HG03066 (cell line): ENCODE results near the gene ESYT3.
"Not testable (repeated sequence)": the region's sequence is repeated elsewhere in the genome, so short reads cannot be mapped to it uniquely, and the experiment has no call there.

Experiments
- ATAC-seq: cut with Tn5 transposase; IDR thresholded peaks from one replicate; pipeline ENCODE4 v1.9.1; 2021; ENCODE audit warnings: low read depth; ENCODE audit not compliant: unreplicated experiment

The ESYT3 gene

DNA sequence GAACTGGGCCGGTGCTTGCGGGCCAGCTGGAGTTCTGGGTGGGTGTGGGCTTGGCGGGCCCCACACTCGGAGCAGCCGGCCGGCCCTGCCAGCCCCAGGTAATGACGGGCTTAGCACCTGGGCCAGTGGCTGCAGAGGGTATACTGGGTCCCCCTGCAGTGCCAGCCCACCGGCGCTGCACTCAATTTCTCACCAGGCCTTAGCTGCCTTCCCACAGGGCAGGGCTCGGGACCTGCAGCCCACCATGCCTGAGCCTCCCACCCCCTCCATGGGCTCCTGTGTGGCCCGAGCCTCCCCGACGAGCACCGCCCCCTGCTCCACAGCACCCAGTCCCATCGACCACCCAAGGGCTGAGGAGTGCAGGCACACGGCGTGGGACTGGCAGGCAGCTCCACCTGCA lies 50.3 kb downstream of the ESYT3 start:
- ATAC-seq, result not testable (repeated sequence)

DNA sequence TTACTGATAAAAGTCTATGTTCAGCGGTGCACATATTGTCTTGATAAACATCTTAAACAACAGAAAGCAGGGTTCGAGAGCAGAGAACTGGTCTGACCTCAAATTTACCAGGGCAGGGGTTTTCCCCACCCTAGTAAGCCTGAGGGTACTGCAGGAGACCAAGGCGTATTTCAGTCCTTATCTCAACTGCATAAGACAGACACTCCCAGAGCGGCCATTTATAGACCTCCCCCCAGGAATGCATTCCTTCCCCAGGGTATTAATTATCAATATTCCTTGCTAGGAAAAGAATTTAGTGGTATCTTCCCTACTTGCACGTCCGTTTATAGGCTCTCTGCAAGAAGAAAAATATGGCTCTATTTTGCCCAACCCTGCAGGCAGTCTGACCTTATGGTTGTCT lies 52.2 kb downstream of the ESYT3 start:
- ATAC-seq, result not testable (repeated sequence)

DNA sequence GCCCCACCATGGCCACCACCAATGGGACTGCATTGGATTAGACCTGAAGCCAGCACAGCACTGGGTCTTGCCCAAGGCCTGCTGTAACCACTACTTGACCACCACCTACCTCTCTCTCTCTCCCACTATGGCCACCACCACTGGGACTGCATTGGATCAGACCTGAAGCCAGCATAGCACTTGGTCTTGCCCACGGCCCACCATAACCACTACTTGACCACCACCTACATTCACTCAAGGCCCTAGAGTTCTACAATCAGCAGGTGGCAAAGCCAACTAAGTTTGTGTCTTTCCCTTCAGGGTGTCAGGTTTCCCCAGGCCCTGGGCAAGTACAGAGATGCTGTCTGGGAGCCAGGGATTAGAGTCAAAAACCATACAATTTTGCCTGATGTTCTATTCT lies 57.6 kb downstream of the ESYT3 start:
- no peak for ATAC-seq

DNA sequence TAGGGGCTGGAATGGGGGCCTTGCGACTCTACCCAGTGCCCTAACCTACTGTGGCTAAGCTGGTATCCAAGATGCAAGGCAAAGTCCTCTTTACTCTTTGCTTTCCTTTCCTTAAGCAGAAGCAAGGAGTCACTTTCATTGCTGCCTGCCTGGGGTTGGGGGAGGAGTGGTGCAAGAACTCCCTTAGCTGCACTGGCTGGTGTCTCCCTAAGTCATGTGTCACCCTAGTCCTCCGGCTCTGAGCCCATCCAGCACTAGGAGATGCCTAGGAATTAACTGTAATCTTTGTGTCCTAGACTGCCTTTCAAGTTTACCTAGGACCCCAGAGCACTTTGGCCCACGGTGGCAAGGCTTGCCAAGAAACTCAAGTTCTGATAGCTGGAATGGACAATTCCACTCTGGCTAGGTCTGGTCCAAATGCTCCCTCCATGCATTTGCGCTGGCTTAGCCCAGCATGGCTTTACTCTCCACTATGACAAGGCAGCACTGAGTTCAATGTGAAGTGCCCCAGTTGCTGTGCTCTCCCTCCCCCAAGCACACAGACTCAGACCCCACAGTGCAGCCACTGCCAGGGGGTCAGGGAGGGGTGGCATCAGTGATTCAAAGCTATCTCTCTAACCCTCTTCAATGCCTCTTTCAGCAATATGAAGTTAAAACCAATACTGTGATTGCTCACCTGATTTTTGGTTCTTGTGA lies 58.7 kb downstream of the ESYT3 start:
- ATAC-seq, result no peak

DNA sequence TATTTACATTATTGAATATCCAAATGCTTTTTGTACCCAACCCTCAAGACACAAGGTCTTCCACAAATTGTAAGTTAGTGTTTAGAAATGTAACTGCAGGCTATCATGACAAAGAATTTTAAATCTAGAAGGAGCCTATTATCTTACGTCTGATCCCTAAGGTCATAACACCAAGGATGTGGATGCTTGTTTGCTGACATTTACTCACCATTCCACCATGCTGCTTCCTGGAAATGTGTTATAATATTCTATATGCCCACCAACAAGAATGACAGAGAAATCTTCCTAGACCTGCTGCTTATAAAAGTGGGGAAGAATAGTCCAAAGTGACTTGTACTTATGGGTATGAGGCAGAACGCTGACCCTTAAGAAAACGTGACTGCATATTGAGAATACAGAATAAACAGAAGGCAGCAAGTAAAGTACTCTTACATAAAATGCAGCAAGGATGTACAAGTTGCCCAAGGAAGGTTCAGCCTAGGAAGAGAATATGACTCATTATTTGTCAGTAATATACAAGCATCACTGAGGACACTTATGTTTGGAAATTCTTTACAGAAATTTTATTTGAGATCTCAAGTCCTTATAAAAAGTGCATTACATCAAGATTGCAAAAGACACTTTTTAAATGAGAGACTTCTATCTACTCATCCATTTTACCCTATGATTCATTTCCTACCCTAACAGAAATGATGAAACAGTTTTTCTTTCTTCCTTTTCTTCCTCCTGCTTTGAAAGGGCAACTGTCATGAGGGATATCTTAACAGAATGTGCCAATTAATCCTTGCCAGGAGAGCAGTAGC lies 59.6 kb downstream of the ESYT3 start:
- no peak for ATAC-seq

DNA sequence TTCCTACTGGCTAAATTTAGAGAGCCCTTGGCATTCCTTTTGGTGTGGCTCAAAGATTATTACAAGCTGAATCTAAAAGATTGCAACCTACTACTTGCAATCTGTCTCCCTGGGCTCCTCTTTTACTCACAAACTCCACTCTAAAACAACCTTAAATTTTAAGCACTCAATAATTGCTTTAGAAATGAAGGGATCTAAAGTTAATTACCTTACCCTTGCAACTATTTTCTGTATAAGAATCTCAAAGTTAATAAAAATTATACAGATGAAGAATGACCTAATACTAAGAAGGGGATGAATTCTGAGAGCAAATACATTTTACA lies 60.2 kb downstream of the ESYT3 start:
- no peak for ATAC-seq

DNA sequence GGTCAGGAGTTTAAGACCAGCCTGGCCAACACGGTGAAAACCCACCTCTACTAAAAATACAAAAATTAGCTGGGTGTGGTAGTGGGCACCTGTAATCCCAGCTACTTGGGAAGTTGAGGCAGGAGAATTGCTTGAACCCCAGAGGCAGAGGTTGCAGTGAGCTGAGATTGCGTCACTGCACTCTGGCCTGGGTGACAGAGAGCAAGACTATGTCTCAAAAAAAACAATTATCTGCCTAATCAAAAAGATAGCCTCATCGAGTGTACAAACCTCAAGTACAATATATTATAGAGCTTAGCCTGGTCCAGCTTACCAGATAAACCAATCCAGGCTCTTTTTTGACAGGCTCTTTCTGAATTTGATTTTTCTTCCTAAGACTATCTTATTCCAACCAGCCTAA lies 61.2 kb downstream of the ESYT3 start:
- not testable (repeated sequence) for ATAC-seq

DNA sequence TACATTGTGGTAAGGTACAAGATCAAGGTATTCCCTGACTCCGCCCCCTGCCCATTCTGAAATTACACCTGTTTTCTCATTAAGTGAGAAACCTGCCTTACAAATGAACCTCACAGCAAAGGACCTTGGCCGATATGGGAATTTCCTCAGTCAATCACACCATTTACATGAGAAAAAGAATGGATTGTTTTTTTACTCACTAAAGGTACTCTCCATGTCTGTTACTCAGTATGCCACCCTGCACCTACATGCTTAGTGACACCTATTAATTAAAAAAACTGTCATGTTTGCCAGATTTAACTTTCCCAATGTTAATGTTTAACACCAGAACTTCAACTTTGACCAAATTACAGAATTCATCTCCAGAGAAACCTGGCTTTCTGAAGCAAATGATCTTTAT lies 62.0 kb downstream of the ESYT3 start:
- ATAC-seq, result no peak

DNA sequence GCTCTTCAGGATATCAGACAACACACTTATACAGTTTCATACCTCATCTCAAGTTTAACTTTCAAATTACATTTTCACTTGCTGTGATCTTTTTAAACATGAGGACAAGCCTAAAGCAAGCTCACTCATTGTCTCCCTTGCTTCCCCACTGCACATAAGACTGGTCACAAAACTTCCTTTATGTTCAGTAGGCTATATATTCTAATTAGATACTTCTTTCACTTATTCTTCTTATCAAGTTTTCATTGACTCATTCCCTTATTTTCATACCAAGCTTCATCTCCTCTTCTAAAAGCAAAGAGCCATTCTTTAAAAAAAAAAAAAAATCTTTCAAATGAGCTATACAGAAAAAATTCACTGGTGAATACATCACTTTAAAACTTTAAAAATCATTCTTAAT lies 62.6 kb downstream of the ESYT3 start:
- no peak for ATAC-seq

DNA sequence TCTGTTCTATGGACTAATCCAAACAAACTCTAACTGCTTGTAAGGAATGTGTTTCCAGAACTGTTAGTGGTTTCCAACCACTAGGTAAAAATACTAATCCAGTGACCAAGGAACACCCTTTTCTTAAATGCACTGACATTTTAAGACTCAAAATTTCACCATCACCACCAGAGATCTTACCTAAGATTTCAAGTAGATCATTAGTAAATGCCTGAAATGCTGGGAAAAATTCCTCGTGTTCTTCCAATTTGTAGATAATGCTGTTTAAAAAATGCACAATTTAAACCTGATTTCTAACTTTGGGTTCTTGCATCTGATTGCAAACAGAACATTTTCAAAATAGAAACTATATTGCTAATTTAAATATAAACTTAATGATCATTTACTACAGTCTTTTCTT lies 63.4 kb downstream of the ESYT3 start:
- ATAC-seq, result no peak

DNA sequence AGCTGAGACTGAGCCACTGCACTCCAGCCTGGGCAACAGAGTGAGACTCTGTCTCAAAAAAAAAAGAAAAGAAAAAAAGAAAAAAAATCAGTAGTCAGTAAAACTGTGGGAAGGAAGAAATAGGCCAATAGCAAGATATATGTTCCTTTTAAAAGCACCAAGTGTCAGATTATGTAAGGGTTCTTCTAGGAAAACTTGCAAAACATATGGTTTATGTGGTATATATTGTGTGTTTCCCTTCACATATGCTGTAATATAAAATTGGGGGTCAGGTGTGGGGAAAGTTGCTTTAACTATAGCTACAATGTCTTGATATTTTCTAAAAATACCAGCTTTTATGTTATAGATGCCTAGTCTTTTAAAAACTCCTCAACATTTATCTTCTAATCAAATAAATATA lies 64.6 kb downstream of the ESYT3 start:
- no peak for ATAC-seq

DNA sequence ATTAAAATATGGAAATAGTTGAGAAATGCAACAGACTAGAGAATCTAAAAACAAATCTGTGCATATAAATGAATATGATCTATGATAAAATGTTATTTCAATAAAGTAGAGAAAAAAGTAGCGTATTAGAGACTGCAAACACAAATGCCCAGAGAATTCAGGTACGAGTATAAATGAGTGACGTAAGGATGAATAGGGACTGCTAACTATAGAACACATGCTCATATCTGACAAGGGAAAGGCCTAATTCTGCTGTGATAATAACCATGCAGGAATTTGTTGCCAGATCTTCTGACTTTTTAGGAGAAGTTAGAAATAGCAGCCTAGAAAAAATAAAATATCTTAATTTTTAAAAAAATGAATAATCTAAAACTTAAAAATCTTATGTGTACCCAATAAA lies 73.1 kb downstream of the ESYT3 start:
- no peak for ATAC-seq

DNA sequence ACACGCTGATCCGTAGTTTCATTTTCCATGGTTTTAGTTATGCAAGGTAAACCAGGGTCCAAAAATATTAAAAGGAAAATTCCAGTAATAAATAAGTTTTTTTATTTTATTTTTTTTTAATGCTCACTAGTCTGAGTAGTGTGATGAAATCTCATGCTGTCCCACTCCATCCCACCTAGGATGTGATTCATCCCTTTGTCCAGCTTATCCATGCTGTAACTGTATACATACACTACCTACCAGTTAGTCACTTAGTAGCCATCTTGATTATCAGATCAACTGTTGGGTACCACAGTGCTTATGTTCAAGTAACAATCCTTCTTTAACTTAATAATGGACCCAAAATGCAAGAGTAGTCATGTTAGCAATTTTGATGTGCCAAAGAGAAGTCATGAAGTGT lies 75.2 kb downstream of the ESYT3 start:
- ATAC-seq, result no peak

DNA sequence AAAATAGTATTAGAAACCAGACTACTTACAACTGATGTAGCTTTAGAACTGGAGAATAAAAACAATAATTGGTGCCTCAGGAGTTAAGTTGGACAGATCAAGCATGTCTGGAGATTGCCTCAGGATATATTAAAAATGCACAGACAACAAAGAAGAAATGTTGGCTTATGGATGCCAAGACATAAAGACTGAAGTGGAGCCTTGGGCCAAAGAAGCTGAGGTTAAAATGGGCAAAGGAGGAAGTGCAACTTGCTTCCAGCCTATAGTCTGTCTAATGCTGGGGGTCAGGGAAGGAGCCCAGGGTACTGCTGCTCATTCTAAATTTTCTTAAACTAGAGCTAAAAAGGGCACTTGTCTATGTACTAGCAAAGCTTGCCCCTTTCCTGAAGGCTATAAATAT lies 77.5 kb downstream of the ESYT3 start:
- ATAC-seq, result no peak

DNA sequence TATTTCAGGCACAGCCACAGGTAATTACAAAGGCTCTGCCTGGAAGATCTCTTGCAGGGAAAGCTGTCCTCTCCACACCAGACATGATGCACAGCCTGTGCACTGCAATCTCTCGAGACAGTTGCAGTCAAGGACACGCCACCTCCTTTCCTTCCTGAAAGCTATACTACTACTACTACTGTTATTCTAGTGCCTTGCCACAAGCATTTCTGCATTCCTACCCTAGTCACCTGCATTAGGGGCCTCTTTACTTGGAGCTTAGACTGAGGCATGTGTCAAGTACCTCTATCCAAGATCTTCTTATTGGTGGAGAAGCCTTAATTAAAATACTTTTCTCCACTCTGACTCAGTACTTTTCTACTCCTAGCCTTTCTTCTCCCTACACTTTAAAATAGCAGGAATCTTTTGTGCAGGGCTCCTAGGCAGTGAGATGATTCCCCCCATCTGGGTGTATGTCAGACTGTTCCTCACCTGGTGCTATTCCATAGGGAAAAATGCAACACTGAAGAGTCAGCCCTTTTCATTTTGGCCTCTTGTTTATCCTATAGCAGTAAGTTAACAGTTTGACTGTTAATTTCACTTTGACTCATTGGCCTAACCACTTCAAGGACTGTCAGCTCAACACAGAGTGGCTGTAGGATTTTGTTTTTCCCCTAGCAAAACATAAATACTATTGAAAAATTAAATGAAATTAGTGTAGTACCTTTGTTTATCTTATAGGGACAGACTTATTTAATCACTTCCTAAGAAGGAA lies 78.9 kb downstream of the ESYT3 start:
- ATAC-seq, result peak; percentile 50

DNA sequence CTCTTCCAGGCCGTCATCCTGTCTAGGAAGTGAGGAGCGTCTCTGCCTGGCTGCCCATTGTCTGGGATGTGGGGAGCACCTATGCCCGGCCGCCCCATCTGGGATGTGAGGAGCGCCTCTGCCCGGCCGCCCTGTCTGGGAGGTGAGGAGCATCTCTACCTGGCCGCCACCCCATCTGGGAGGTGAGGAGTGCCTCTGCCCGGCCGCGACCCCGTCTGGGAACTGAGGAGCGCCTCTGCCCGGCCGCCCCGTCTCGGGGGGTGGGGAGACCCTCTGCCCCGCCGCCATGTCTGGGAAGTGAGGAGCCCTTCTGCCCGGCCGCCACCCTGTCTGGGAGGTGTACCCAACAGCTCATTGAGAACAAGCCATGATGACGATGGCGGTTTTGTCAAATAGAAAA lies 87.0 kb downstream of the ESYT3 start:
- not testable (repeated sequence) for ATAC-seq
